ENCODE results near the gene AP5B1.
A peak's percentile ranks its signal among the peaks of the same experiment; 100 is the strongest.

AP5B1 gene

GRCh38 chr11:65730461-65730860 is 50.3 kb downstream of the AP5B1 start:
- TF ChIP-seq, protein P1, sequence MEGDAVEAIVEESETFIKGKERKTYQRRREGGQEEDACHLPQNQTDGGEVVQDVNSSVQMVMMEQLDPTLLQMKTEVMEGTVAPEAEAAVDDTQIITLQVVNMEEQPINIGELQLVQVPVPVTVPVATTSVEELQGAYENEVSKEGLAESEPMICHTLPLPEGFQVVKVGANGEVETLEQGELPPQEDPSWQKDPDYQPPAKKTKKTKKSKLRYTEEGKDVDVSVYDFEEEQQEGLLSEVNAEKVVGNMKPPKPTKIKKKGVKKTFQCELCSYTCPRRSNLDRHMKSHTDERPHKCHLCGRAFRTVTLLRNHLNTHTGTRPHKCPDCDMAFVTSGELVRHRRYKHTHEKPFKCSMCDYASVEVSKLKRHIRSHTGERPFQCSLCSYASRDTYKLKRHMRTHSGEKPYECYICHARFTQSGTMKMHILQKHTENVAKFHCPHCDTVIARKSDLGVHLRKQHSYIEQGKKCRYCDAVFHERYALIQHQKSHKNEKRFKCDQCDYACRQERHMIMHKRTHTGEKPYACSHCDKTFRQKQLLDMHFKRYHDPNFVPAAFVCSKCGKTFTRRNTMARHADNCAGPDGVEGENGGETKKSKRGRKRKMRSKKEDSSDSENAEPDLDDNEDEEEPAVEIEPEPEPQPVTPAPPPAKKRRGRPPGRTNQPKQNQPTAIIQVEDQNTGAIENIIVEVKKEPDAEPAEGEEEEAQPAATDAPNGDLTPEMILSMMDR (IDR thresholded peaks at IDR 0.05; ENCODE audit: borderline replicate concordance, insufficient read depth, low read depth, low read length): no peak
- H3K4me3 ChIP-seq (ENCODE audit: low read depth, low read length): no peak overlapping the region

- TF ChIP-seq, protein P1 (IDR thresholded peaks at IDR 0.05; ENCODE audit: borderline replicate concordance, insufficient read depth, low read depth, low read length): no peak
- no peak overlapping the region for H3K4me3 ChIP-seq (ENCODE audit: low read depth, low read length)
These were observed 52.9 kb downstream of the AP5B1 start for GRCh38 chr11:65727865-65728264.

- TF ChIP-seq, protein P1 (IDR thresholded peaks at IDR 0.05; ENCODE audit: borderline replicate concordance, insufficient read depth, low read depth, low read length): peak; percentile 30; the same call in 1 of the 2 replicates
- H3K4me3 ChIP-seq (ENCODE audit: low read depth, low read length): no peak overlapping the region
These were observed 54.1 kb downstream of the AP5B1 start for GRCh38 chr11:65726660-65727059.
